ENCODE measurements around the gene SLC19A2. TPM values are rescaled to one million over a fixed set of nuclear protein-coding genes. Genes with fewer than 3 reads are reported as not detected.

Gene SLC19A2
- total RNA-seq, 1 donor = 10.5 TPM

- no peaks in the 10 kb centered on the region for H3K79me2 ChIP-seq (ENCODE audit: insufficient read depth, low read length)
- DNase-seq (ENCODE audit: insufficient read length, low spot score, missing footprints) = no peak
- no peak overlapping the region for H2AFZ ChIP-seq (ENCODE audit: low read length)
- H3K27me3 ChIP-seq (ENCODE audit: insufficient read depth, low read length) = no peaks in the 10 kb centered on the region
- no peak overlapping the region for H3K4me3 ChIP-seq (ENCODE audit: insufficient read depth, low read length)
- no peaks in the 10 kb centered on the region for H3K9me3 ChIP-seq (ENCODE audit: low read depth, low read length)
- H3K4me1 ChIP-seq (ENCODE audit: insufficient read depth, low read length) = no peaks in the 10 kb centered on the region
- no peak overlapping the region for H3K27ac ChIP-seq (ENCODE audit: low read depth, low read length)
- no peaks in the 10 kb centered on the region for H4K20me1 ChIP-seq (ENCODE audit: insufficient read depth, low read length)
- TF ChIP-seq CTCF (IDR thresholded peaks at IDR 0.05; ENCODE audit: extremely low read depth, low read depth, low read length) = no peak
- no peak overlapping the region for H3K4me2 ChIP-seq (ENCODE audit: insufficient read depth, low read length)
- no peaks in the 10 kb centered on the region for H3K36me3 ChIP-seq (ENCODE audit: insufficient read depth, low read length)
These were observed 70.8 kb downstream of the SLC19A2 start for GRCh38 chr1:169414952-169415351.

Small RNA genes lying within 50 kb of the gene (small RNA-seq; reads per million reads assigned to genes)
- not detected for gene AL021068.2

Other genes starting within 250 kb of the SLC19A2 start
- 28.0 and 31.5 TPM in 2 replicates for gene NME7, start 118.1 kb downstream of the SLC19A2 start, total RNA-seq
- 29.5 and 29.7 TPM in 2 replicates for gene BLZF1, start 117.7 kb downstream of the SLC19A2 start, total RNA-seq
- gene CCDC181, start 58.5 kb downstream of the SLC19A2 start, total RNA-seq = 0.29 and 0.36 TPM in 2 replicates
- not detected in 2 replicates for gene F5, start 100.5 kb upstream of the SLC19A2 start, total RNA-seq
- gene SELP, start 144.2 kb upstream of the SLC19A2 start, total RNA-seq = not detected in 2 replicates
- under 0.01 TPM in 2 replicates for gene SELL, start 225.7 kb upstream of the SLC19A2 start, total RNA-seq
- not detected in 2 replicates for gene SELE, start 248.1 kb upstream of the SLC19A2 start, total RNA-seq

Measured in osteoblast (primary cell).